Heart right ventricle (tissue), 16 donors: ENCODE results near the gene ROBO1. TPM values are rescaled to one million over a fixed set of nuclear protein-coding genes. Genes with fewer than 3 reads are reported as not detected.
"Not testable (repeated sequence)": the region's sequence is repeated elsewhere in the genome, so short reads cannot be mapped to it uniquely, and the experiment has no call there.

ENCODE experiments used
- ATAC-seq, 8 donors: fragments of 200-7000 bp; cut with Tn5 transposase; one replicate each; pipeline ENCODE4 v1.9.1; 2020; ENCODE audit warnings: mild to moderate bottlenecking in 8 of 8, moderate library complexity in 8 of 8, moderate number of reproducible peaks in 1 of 8
- DNase-seq, 2 donors: peaks; one replicate each; pipeline ENCODE4 v3.0.0-alpha.2; 2020
- H3K27ac ChIP-seq, 10 donors: fragments of 200-600 bp; sonication (generic) in 2 of 10; one replicate each; pipeline versions ENCODE4 v1.5.0 to v1.8.0; 2020 to 2022; ENCODE audit warnings: mild to moderate bottlenecking in 3 of 10
- H3K27me3 ChIP-seq, 7 donors: fragments of 200-600 bp; one replicate each; pipeline ENCODE4 v1.8.0; 2021 to 2022; ENCODE audit warnings: mild to moderate bottlenecking in 2 of 7
- H3K36me3 ChIP-seq, 9 donors: fragments of 200-600 bp; sonication (generic) in 1 of 9; one replicate each; pipeline versions ENCODE4 v1.5.0 to v1.8.0; 2020 to 2022; ENCODE audit warnings: mild to moderate bottlenecking in 2 of 9
- H3K4me1 ChIP-seq, 9 donors: fragments of 200-600 bp; sonication (generic) in 1 of 9; one replicate each; pipeline versions ENCODE4 v1.5.0 to v1.8.0; 2020 to 2022; ENCODE audit warnings: mild to moderate bottlenecking in 4 of 9
- H3K4me3 ChIP-seq, 10 donors: fragments of 200-600 bp; sonication (generic) in 2 of 10; one replicate each; pipeline versions ENCODE4 v1.5.0 to v1.8.0; 2020 to 2022; ENCODE audit warnings: mild to moderate bottlenecking in 7 of 10, moderate library complexity in 2 of 10
- H3K9me3 ChIP-seq, 11 donors: fragments of 200-600 bp in 10 of 11; sonication (generic) in 2 of 11; one replicate each; pipeline versions ENCODE4 v1.5.0 to v1.8.0; 2013 to 2022; ENCODE audit warnings: mild to moderate bottlenecking in 2 of 11, control low read depth in 1 of 11, moderate library complexity in 1 of 11
- WGBS, 2 donors: extraction: QIAGEN DNeasy Blood & Tissue Kit; methylation state at CpG; one replicate each; pipeline ENCODE4 v1.1.7; 2013; ENCODE audit warnings: inconsistent platforms in 1 of 2; 5-methylcytosine and 5-hydroxymethylcytosine counted together
- intact Hi-C, 10 donors: fragments of 100-400 bp; cut with DNase I; formaldehyde crosslinking; loops; one replicate each; pipeline versions ENCODE4 v1.11.1 to v1.14.2; 2022
- polyA plus RNA-seq, 2 donors: library from polyadenylated mRNA; stranded (reverse); fragments of 200-250 nt; gene quantifications; one replicate each; pipeline ENCODE4 v1.2.3, GENCODE V29; 2013
- total RNA-seq, 10 donors: library from RNA; stranded (reverse); fragmentation: NEBNext Ultra II Directional in 3 of 10; extraction: Animal tissue kit (Norgen Biotek cat#: 25700) in 3 of 10; gene quantifications; one replicate each; pipeline versions ENCODE4 v1.2.1 to v1.2.4, GENCODE V29; 2021 to 2023
- TF ChIP-seq, protein P1 (sequence below), 9 donors: fragments of 200-600 bp; sonication (generic) in 2 of 9; IDR thresholded peaks; one replicate each; pipeline versions ENCODE4 v1.5.0 to v1.8.0; 2021 to 2022; ENCODE audit warnings: antibody characterized with exemption in 9 of 9, mild to moderate bottlenecking in 5 of 9, moderate library complexity in 1 of 9
- donor health status: Arrhythmogenic right ventricular cardiomyopathy.
- donor health status: ischemic (EF 13 %, LVEDD 7.1; RV severe dilation, severe dysfunction).
- donor health status: healthy with polysubstance abuse.
- donor health status: DM: no; HTN: yes; CAD: no.
- donor health status: DM: no; HTN: no; CAD: no.
- donor health status: ischemic (EF 25% LVEDD 6.9; RV normal size, moderate dysfunction).
- donor health status: ischemic (EF 25% LVEDD 5.7; RV mildly dilated, moderate dysfunction).
- donor health status: healthy.
- donor health status: DM: yes; HTN: yes; CAD: no.
- donor health status: Ischemic cardiomyopathy.
- donor health status: ischemic (EF 35%, LVEDD 5.7; RV mildly dilated, moderate dysfunction).
- donor health status: nonischemic (EF 11% LVEDD 7.7; RV severe dilation, severe dysfunction).
- donor health status: DM: yes; HTN: yes; CAD: no.
- donor health status: PGD.
- donor health status: ischemic (EF 29% LVEDD 5.4; RV normal size, mild dysfunction).
- donor health status: nonischemic (EF 23%, LVEDD 6.1; RV moderate dilation, normal function).

Gene ROBO1
- total and polyA plus RNA-seq, 12 donors: 2.8 to 13.9 (median 5.6) TPM

DNA sequence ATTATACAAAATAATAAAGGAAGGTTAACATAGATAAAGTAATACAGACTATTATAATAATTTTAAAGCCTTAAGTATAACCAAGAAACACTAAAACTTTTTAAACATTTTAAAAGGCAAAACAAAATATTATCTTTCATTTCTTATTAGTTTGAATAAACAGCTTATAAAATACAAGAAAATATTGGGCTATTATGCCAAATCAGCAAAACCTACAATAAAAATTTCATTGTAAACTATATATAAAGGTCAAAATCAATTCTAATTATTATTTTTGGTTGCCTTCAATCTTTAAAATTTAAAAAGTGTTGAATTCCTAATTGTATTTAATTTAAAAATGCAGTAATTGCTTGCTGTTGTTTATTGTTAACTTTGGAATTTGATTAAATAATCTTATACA is 430.0 kb downstream of the ROBO1 start:
- intact Hi-C loops: no loop called here
- TF ChIP-seq, protein P1, sequence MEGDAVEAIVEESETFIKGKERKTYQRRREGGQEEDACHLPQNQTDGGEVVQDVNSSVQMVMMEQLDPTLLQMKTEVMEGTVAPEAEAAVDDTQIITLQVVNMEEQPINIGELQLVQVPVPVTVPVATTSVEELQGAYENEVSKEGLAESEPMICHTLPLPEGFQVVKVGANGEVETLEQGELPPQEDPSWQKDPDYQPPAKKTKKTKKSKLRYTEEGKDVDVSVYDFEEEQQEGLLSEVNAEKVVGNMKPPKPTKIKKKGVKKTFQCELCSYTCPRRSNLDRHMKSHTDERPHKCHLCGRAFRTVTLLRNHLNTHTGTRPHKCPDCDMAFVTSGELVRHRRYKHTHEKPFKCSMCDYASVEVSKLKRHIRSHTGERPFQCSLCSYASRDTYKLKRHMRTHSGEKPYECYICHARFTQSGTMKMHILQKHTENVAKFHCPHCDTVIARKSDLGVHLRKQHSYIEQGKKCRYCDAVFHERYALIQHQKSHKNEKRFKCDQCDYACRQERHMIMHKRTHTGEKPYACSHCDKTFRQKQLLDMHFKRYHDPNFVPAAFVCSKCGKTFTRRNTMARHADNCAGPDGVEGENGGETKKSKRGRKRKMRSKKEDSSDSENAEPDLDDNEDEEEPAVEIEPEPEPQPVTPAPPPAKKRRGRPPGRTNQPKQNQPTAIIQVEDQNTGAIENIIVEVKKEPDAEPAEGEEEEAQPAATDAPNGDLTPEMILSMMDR (IDR thresholded peaks at IDR 0.05): no peak
- Histone ChIP-seq H3K36me3 (no peaks in the 10 kb centered on the region), H3K9me3 (peaks cover 0 to 7% (median 0%) of the 10 kb centered on the region in 11 donors), H3K27ac (no peak overlapping the region), H3K27me3 (no peaks in the 10 kb centered on the region), H3K4me1 (no peaks in the 10 kb centered on the region), H3K4me3 (no peak overlapping the region)
- DNase-seq (no peak), ATAC-seq (no peak)

DNA sequence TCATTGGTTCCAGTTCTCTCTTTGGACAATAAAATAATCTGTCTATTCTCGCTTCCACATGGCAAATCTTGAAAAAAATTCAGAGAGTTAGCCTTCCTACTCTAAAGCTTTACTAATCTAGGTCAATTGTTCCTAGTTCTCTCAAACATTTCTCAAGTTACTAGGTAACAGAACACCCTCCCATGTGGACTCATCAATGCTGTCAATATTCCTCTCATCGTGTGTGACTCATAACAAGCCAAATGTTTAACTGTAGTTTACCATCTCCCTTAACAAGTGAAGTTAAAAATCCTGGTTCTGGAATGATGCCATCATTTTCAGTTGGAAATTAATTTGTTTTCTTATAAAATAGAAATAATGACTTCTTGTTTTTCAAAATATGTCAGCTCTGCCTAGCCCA is 438.6 kb downstream of the ROBO1 start:
- H3K4me3 ChIP-seq: no peak overlapping the region
- no peak overlapping the region for H3K27ac ChIP-seq
- no peaks in the 10 kb centered on the region for H3K4me1 ChIP-seq
- ATAC-seq (no peak), DNase-seq (no peak)
- H3K27me3 ChIP-seq: no peaks in the 10 kb centered on the region
- whole genome bisulfite sequencing, 2 donors: 83 to 92% methylated on average over 2 of the region's 2 CpGs
- TF ChIP-seq, protein P1 (IDR thresholded peaks at IDR 0.05): no peak
- no peaks in the 10 kb centered on the region for H3K36me3 ChIP-seq
- H3K9me3 ChIP-seq: peaks cover 0 to 2% (median 0%) of the 10 kb centered on the region in 11 donors
- intact Hi-C loops: no loop called here

DNA sequence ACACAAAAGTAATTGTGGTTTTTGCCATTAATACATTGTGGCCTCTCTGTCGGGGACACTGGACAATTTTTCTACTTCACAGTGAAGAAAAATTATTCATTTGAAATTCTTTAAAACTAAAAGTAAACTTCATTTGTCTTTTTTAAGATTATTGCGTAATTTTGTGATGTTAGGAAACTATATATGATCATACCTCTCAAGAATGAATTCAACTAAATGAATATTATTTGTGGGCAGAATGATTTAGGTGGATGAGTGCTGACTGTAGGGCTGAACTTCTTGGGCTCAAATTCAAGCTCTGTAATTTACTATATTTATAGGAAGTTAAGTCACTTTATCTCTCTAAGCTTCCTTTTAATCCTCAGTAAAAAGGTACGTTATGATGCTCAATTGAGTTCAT is 441.2 kb downstream of the ROBO1 start:
- 87 to 97% methylated on average over 3 of the region's 3 CpGs for WGBS, 2 donors
- Histone ChIP-seq H3K27ac (no peak overlapping the region), H3K9me3 (no peaks in the 10 kb centered on the region), H3K4me1 (no peaks in the 10 kb centered on the region), H3K27me3 (no peaks in the 10 kb centered on the region), H3K4me3 (no peak overlapping the region), H3K36me3 (no peaks in the 10 kb centered on the region)
- TF ChIP-seq, protein P1 (IDR thresholded peaks at IDR 0.05): no peak
- no peak for DNase-seq
- no peak for ATAC-seq
- intact Hi-C loops: no loop called here

DNA sequence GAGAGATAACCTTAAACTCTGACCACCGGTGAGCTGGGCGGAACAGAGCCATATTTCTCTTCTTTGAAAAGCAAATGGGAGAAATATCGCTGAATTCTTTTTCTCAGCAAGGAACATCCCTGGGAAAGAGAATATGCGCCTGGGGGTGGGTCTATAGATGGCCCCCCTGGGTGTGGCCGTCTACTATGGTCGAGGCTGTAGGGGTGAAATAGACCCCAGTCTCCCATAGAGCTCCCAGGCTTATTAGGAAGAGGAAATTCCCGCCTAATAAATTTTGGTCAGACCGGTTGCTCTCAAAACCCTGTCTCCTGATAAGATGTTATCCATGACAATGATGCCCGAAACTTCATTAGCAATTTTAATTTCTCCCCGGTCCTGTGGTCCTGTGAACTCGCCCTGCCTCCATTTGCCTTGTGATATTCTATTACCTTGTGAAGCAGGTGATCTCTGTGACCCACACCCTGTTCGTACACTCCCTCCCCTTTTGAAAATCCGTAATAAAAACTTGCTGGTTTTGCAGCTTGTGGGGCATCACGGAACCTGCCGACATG is 441.9 kb downstream of the ROBO1 start:
- 91 to 93% methylated on average over 15 of the region's 15 CpGs for WGBS, 2 donors
- H3K27me3 ChIP-seq, intact Hi-C loops, ATAC-seq, H3K4me1 ChIP-seq, H3K36me3 ChIP-seq, H3K4me3 ChIP-seq, H3K9me3 ChIP-seq, DNase-seq, H3K27ac ChIP-seq: not testable (repeated sequence)

DNA sequence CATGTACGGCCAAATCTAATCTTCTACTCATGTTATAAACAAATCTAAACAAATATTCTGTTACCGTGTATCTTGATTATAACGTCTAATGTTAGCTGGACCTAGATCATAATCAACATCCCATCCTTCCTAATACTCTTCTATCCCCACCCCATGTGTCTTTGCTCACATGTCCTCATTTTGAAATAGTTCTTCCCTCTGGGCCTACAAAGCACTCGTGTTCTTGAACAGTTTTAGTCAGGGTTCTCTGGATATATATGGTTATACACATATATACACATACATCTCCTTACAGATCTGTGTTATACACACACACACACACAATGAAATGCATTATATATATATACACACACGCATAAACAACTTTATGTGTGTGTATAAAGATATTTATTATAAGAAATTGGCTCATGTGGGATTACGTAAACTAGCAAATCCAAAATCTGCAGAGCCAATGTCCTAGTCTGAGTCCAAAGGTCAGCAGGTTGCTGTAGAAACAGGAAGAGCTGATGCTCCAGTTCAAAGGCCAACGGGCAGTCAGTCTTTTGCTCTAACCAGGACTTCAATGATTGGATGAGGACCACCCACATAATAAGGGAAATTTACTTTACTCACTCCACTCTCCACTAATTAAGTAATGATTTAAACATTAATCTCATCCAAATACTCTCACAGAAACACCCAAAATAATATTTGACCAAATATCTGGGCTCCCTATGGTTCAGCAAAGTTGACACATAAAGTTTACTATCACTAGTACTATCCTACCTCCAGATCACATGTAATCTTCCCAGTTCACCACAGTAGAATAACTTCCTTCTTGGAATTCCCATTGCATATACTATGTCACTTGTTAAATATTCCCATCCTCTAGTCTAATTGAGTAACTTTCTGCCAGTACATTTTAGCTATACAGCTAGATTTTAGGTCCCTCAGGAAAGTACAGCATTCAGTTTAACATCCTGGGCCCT is 450.0 kb downstream of the ROBO1 start:
- H3K9me3 ChIP-seq: no peaks in the 10 kb centered on the region
- no peak for ATAC-seq
- WGBS, 2 donors: 86 to 87% methylated on average over 7 of the region's 7 CpGs

More for the DNA sequence above, 450.0 kb downstream of the ROBO1 start:
- Histone ChIP-seq H3K27ac (no peak overlapping the region), H3K4me3 (no peak overlapping the region), H3K4me1 (no peaks in the 10 kb centered on the region), H3K27me3 (no peaks in the 10 kb centered on the region), H3K36me3 (no peaks in the 10 kb centered on the region)
- DNase-seq: no peak
- TF ChIP-seq, protein P1 (IDR thresholded peaks at IDR 0.05): no peak
- intact Hi-C loops: no loop called here
